ENCODE results near the gene RCBTB2.

Gene RCBTB2

GRCh38 chr13:48506092-48506701 is 26.7 kb downstream of the RCBTB2 start (continued):
- TF ChIP-seq, protein P1, sequence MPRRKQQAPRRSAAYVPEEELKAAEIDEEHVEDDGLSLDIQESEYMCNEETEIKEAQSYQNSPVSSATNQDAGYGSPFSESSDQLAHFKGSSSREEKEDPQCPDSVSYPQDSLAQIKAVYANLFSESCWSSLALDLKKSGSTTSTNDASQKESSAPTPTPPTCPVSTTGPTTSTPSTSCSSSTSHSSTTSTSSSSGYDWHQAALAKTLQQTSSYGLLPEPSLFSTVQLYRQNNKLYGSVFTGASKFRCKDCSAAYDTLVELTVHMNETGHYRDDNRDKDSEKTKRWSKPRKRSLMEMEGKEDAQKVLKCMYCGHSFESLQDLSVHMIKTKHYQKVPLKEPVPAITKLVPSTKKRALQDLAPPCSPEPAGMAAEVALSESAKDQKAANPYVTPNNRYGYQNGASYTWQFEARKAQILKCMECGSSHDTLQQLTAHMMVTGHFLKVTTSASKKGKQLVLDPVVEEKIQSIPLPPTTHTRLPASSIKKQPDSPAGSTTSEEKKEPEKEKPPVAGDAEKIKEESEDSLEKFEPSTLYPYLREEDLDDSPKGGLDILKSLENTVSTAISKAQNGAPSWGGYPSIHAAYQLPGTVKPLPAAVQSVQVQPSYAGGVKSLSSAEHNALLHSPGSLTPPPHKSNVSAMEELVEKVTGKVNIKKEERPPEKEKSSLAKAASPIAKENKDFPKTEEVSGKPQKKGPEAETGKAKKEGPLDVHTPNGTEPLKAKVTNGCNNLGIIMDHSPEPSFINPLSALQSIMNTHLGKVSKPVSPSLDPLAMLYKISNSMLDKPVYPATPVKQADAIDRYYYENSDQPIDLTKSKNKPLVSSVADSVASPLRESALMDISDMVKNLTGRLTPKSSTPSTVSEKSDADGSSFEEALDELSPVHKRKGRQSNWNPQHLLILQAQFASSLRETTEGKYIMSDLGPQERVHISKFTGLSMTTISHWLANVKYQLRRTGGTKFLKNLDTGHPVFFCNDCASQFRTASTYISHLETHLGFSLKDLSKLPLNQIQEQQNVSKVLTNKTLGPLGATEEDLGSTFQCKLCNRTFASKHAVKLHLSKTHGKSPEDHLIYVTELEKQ (tag by site-specific recombination; IDR thresholded peaks at IDR 0.05; ENCODE audit: borderline replicate concordance), result no peak
- no peak for TF ChIP-seq ZNF548 (tag by site-specific recombination; IDR thresholded peaks at IDR 0.05)
- TF ChIP-seq ZNF292 (tag by site-specific recombination; IDR thresholded peaks at IDR 0.05; ENCODE audit: borderline replicate concordance, low read depth), result no peak
- TF ChIP-seq OVOL3 (tag by site-specific recombination; IDR thresholded peaks at IDR 0.05), result no peak
- no peak for TF ChIP-seq BCL6B (tag by site-specific recombination; IDR thresholded peaks at IDR 0.05)
- TF ChIP-seq ZIC2 (tag by site-specific recombination; IDR thresholded peaks at IDR 0.05), result no peak
- TF ChIP-seq ZNF670 (tag by site-specific recombination; IDR thresholded peaks at IDR 0.05; ENCODE audit: low read depth), result no peak

GRCh38 chr13:48505597-48506091 is 27.2 kb downstream of the RCBTB2 start:
- Histone ChIP-seq H3K9me3 (ENCODE audit: control insufficient read depth, insufficient read depth, low read depth, low read length) (no peaks in the 10 kb centered on the region), H3K4me1 (ENCODE audit: control insufficient read depth, insufficient read depth, low read length) (no peaks in the 10 kb centered on the region), H3K27ac (ENCODE audit: extremely low read depth, low read depth, low read length) (no peak overlapping the region), H3K36me3 (ENCODE audit: control insufficient read depth in 2 of 2, insufficient read depth in 1 of 2, low read length in 2 of 2) (no peaks in the 10 kb centered on the region), H3K4me3 (ENCODE audit: low read depth, low read length) (no peak overlapping the region)
- CTCF ChIA-PET, result no interaction called here
- POLR2A ChIA-PET, result no interaction called here
- TF ChIP-seq ZNF623 (tag by site-specific recombination; IDR thresholded peaks at IDR 0.05) (no peak), PBX3 (CRISPR knock-in tag; IDR thresholded peaks at IDR 0.05) (no peak), ZNF660 (tag by site-specific recombination; IDR thresholded peaks at IDR 0.05) (no peak), IKZF3 (tag by site-specific recombination; IDR thresholded peaks at IDR 0.05) (no peak), ZBTB49 (tag by site-specific recombination; IDR thresholded peaks at IDR 0.05; ENCODE audit: low read depth) (no peak), ZSCAN16 (tag by site-specific recombination; IDR thresholded peaks at IDR 0.05) (no peak), ZNF37A (tag by site-specific recombination; IDR thresholded peaks at IDR 0.05) (no peak), ZNF324 (tag by site-specific recombination; IDR thresholded peaks at IDR 0.05) (no peak), GFI1B (tag by site-specific recombination; IDR thresholded peaks at IDR 0.05) (no peak), ZNF701 (tag by site-specific recombination; IDR thresholded peaks at IDR 0.05) (no peak), ZFHX2 (tag by site-specific recombination; conservative IDR thresholded peaks at IDR 0.05) (no peak), KLF9 (tag by site-specific recombination; IDR thresholded peaks at IDR 0.05; ENCODE audit: low read depth) (no peak)
- TF ChIP-seq, protein P2, sequence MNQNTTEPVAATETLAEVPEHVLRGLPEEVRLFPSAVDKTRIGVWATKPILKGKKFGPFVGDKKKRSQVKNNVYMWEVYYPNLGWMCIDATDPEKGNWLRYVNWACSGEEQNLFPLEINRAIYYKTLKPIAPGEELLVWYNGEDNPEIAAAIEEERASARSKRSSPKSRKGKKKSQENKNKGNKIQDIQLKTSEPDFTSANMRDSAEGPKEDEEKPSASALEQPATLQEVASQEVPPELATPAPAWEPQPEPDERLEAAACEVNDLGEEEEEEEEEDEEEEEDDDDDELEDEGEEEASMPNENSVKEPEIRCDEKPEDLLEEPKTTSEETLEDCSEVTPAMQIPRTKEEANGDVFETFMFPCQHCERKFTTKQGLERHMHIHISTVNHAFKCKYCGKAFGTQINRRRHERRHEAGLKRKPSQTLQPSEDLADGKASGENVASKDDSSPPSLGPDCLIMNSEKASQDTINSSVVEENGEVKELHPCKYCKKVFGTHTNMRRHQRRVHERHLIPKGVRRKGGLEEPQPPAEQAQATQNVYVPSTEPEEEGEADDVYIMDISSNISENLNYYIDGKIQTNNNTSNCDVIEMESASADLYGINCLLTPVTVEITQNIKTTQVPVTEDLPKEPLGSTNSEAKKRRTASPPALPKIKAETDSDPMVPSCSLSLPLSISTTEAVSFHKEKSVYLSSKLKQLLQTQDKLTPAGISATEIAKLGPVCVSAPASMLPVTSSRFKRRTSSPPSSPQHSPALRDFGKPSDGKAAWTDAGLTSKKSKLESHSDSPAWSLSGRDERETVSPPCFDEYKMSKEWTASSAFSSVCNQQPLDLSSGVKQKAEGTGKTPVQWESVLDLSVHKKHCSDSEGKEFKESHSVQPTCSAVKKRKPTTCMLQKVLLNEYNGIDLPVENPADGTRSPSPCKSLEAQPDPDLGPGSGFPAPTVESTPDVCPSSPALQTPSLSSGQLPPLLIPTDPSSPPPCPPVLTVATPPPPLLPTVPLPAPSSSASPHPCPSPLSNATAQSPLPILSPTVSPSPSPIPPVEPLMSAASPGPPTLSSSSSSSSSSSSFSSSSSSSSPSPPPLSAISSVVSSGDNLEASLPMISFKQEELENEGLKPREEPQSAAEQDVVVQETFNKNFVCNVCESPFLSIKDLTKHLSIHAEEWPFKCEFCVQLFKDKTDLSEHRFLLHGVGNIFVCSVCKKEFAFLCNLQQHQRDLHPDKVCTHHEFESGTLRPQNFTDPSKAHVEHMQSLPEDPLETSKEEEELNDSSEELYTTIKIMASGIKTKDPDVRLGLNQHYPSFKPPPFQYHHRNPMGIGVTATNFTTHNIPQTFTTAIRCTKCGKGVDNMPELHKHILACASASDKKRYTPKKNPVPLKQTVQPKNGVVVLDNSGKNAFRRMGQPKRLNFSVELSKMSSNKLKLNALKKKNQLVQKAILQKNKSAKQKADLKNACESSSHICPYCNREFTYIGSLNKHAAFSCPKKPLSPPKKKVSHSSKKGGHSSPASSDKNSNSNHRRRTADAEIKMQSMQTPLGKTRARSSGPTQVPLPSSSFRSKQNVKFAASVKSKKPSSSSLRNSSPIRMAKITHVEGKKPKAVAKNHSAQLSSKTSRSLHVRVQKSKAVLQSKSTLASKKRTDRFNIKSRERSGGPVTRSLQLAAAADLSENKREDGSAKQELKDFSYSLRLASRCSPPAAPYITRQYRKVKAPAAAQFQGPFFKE (tag by site-specific recombination; IDR thresholded peaks at IDR 0.05; ENCODE audit: borderline replicate concordance), result no peak
- TF ChIP-seq, protein P3, sequence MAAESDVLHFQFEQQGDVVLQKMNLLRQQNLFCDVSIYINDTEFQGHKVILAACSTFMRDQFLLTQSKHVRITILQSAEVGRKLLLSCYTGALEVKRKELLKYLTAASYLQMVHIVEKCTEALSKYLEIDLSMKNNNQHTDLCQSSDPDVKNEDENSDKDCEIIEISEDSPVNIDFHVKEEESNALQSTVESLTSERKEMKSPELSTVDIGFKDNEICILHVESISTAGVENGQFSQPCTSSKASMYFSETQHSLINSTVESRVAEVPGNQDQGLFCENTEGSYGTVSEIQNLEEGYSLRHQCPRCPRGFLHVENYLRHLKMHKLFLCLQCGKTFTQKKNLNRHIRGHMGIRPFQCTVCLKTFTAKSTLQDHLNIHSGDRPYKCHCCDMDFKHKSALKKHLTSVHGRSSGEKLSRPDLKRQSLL (tag by site-specific recombination; IDR thresholded peaks at IDR 0.05), result no peak
